Stimulated activated memory B cell treated with anti-CD40 and anti-IgM and Interleukin-4, amounts not matched to agents 10 μg/mL and 1 μg/mL and 100 μg/mL, for 72 hours (primary cell): Measurements from ENCODE around the gene PTPN13.

Experiments
- ATAC-seq: fragments of 150-1000 bp; cut with Tn5 transposase; 2 replicates; pipeline ENCODE4 v1.10.0; 2021
- H3K27ac Mint-ChIP-seq: one replicate; pipeline ENCODE4 v1.8.0; 2022; ENCODE audit warnings: mild to moderate bottlenecking, mixed read lengths
- H3K27me3 Mint-ChIP-seq: one replicate; pipeline ENCODE4 v1.8.0; 2022; ENCODE audit warnings: mixed read lengths
- H3K36me3 Mint-ChIP-seq: one replicate; pipeline ENCODE4 v1.8.0; 2022; ENCODE audit warnings: mixed read lengths
- H3K4me1 Mint-ChIP-seq: one replicate; pipeline ENCODE4 v1.8.0; 2022; ENCODE audit warnings: mixed read lengths
- H3K4me3 Mint-ChIP-seq: one replicate; pipeline ENCODE4 v1.8.0; 2022; ENCODE audit warnings: mild to moderate bottlenecking, moderate library complexity, mixed read lengths
- H3K9me3 Mint-ChIP-seq: one replicate; pipeline ENCODE4 v1.8.0; 2022; ENCODE audit warnings: mixed read lengths

PTPN13 gene

DNA sequence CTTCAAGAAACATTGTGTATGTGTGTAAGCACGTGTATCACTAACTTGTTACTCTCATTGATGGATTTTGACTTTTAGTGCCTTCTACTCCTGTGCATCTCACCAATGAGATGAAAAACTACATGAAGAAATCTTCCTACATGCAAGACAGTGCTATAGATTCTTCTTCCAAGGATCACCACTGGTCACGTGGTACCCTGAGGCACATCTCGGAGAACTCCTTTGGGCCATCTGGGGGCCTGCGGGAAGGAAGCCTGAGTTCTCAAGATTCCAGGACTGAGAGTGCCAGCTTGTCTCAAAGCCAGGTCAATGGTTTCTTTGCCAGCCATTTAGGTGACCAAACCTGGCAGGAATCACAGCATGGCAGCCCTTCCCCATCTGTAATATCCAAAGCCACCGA lies 168.5 kb downstream of the PTPN13 start:
- H3K27ac Mint-ChIP-seq, result no peak overlapping the region
- H3K27me3 Mint-ChIP-seq, result peaks cover 14% of the 10 kb centered on the region
- ATAC-seq, result no peak
- peaks cover 3% of the 10 kb centered on the region for H3K9me3 Mint-ChIP-seq
- no peaks in the 10 kb centered on the region for H3K36me3 Mint-ChIP-seq
- no peak overlapping the region for H3K4me3 Mint-ChIP-seq
- H3K4me1 Mint-ChIP-seq, result no peaks in the 10 kb centered on the region

DNA sequence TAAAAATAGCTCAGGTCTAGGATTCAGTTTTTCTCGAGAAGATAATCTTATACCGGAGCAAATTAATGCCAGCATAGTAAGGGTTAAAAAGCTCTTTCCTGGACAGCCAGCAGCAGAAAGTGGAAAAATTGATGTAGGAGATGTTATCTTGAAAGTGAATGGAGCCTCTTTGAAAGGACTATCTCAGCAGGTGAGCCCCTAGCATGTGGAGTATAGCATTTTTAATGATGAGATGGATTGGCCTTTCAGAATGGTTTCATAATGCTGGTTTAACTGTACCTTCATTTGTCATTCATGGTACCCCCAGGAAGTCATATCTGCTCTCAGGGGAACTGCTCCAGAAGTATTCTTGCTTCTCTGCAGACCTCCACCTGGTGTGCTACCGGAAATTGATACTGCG lies 175.7 kb downstream of the PTPN13 start:
- Mint-ChIP-seq H3K4me1 (no peaks in the 10 kb centered on the region), H3K9me3 (no peaks in the 10 kb centered on the region), H3K27me3 (peaks cover 9% of the 10 kb centered on the region), H3K4me3 (no peak overlapping the region), H3K27ac (no peak overlapping the region), H3K36me3 (no peaks in the 10 kb centered on the region)
- no peak for ATAC-seq

DNA sequence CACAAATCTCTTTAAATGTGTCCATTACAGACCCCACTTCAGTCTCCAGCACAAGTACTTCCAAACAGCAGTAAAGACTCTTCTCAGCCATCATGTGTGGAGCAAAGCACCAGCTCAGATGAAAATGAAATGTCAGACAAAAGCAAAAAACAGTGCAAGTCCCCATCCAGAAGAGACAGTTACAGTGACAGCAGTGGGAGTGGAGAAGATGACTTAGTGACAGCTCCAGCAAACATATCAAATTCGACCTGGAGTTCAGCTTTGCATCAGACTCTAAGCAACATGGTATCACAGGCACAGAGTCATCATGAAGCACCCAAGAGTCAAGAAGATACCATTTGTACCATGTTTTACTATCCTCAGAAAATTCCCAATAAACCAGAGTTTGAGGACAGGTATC lies 177.0 kb downstream of the PTPN13 start:
- no peak for ATAC-seq
- no peak overlapping the region for H3K27ac Mint-ChIP-seq
- H3K4me1 Mint-ChIP-seq, result no peaks in the 10 kb centered on the region
- peaks cover under 1% of the 10 kb centered on the region for H3K9me3 Mint-ChIP-seq
- H3K27me3 Mint-ChIP-seq, result peaks cover 12% of the 10 kb centered on the region
- no peak overlapping the region for H3K4me3 Mint-ChIP-seq
- H3K36me3 Mint-ChIP-seq, result no peaks in the 10 kb centered on the region

DNA sequence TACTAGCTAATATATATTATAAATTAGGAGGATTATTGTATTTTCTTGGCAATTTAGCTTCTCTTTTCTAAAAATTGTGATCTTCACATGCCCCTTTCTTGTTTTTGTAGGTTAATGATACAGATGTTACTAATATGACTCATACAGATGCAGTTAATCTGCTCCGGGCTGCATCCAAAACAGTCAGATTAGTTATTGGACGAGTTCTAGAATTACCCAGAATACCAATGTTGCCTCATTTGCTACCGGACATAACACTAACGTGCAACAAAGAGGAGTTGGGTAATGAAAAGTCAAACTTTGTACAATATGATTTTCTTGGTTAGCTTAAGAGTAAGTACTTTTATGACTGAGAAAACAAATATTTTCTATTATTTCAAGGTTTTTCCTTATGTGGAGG lies 180.9 kb downstream of the PTPN13 start:
- Mint-ChIP-seq H3K27me3 (peaks cover 8% of the 10 kb centered on the region), H3K4me3 (no peak overlapping the region), H3K27ac (no peak overlapping the region), H3K4me1 (no peaks in the 10 kb centered on the region), H3K9me3 (peaks cover 3% of the 10 kb centered on the region), H3K36me3 (no peaks in the 10 kb centered on the region)
- ATAC-seq, result no peak

- no peak overlapping the region for H3K27ac Mint-ChIP-seq
- no peaks in the 10 kb centered on the region for H3K4me1 Mint-ChIP-seq
- H3K36me3 Mint-ChIP-seq, result no peaks in the 10 kb centered on the region
- no peak for ATAC-seq
- H3K27me3 Mint-ChIP-seq, result peaks cover 8% of the 10 kb centered on the region
- no peak overlapping the region for H3K4me3 Mint-ChIP-seq
- H3K9me3 Mint-ChIP-seq, result peaks cover 3% of the 10 kb centered on the region
Measured at GRCh38 chr4:86778175-86778574, 184.1 kb downstream of the PTPN13 start.

DNA sequence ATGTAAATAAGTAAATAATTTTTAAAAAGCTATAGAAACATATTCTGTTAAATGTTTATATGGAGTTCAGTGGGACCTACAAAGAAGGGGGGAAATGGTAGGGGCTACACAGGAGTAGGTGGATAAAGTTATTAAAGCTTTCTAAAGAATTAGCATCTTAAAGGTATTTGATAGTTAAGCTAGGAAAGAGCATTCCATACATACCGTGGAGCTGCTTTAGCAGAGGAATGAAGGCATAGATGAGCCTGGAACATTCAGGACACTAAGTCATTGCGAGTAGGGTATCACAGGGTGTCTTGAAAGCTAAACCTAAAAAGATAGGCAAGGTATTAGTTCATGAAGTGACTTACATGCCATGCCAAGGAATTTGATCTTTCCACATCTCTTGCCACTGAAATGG lies 194.7 kb downstream of the PTPN13 start:
- Mint-ChIP-seq H3K27me3 (peaks cover 6% of the 10 kb centered on the region), H3K4me1 (no peaks in the 10 kb centered on the region), H3K36me3 (no peaks in the 10 kb centered on the region), H3K27ac (no peak overlapping the region), H3K4me3 (no peak overlapping the region), H3K9me3 (peaks cover 6% of the 10 kb centered on the region)
- no peak for ATAC-seq

- ATAC-seq, result no peak
- Mint-ChIP-seq H3K4me1 (no peaks in the 10 kb centered on the region), H3K27me3 (peaks cover 6% of the 10 kb centered on the region), H3K36me3 (no peaks in the 10 kb centered on the region), H3K9me3 (peaks cover 15% of the 10 kb centered on the region), H3K27ac (no peak overlapping the region), H3K4me3 (no peak overlapping the region)
Measured at GRCh38 chr4:86791126-86791525, 197.0 kb downstream of the PTPN13 start.

DNA sequence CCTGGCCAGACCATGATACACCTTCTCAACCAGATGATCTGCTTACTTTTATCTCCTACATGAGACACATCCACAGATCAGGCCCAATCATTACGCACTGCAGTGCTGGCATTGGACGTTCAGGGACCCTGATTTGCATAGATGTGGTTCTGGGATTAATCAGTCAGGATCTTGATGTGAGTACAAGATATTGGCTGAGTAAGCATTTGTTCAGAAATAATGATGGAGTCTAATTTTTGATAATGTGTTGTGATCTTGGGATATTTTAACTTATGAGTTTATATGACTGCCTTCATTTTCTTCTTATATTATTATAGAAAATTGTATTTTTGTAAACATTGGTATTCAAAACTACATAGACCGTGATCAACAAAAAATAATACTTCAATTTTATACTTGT lies 215.7 kb downstream of the PTPN13 start:
- Mint-ChIP-seq H3K4me1 (no peaks in the 10 kb centered on the region), H3K27me3 (no peaks in the 10 kb centered on the region), H3K9me3 (no peaks in the 10 kb centered on the region), H3K4me3 (no peak overlapping the region), H3K36me3 (no peaks in the 10 kb centered on the region), H3K27ac (no peak overlapping the region)
- ATAC-seq, result no peak

DNA sequence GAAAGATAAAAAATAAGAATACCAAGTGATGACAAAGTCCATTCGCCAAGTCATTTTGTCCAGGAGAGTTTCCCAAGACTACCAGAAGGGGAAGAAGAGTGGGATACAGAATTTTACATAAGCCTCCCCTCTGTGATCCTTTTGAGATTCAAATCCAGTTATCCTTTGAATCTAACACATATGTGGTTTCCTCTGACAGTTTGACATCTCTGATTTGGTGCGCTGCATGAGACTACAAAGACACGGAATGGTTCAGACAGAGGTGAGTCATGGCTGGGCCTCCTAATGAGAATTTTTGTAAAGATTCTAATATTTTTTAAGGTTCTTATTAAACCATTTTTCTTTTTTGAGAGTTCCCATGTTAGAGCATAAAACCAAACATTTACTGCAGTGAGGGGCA lies 216.7 kb downstream of the PTPN13 start:
- Mint-ChIP-seq H3K36me3 (no peaks in the 10 kb centered on the region), H3K27me3 (no peaks in the 10 kb centered on the region), H3K4me3 (no peak overlapping the region), H3K9me3 (no peaks in the 10 kb centered on the region), H3K4me1 (no peaks in the 10 kb centered on the region), H3K27ac (no peak overlapping the region)
- no peak for ATAC-seq

DNA sequence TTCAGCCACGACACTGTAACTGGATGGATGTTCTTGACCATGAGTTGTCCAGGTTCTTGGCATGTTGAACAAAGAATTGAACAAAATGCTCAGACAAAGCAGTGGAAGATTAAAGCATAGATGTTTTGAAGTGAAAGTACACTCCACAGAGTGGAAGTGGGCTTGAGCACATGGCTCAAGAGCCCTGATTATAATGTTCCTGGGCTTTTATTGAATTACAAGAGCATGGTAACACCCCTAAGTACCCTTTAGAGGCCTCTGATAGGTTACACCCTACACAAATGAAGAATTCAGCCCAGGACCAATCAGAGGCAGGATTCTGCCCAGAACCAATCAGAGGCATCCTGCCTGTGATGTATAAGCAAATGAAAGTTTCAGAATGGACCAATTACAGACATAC lies 221.5 kb downstream of the PTPN13 start:
- no peaks in the 10 kb centered on the region for H3K36me3 Mint-ChIP-seq

DNA sequence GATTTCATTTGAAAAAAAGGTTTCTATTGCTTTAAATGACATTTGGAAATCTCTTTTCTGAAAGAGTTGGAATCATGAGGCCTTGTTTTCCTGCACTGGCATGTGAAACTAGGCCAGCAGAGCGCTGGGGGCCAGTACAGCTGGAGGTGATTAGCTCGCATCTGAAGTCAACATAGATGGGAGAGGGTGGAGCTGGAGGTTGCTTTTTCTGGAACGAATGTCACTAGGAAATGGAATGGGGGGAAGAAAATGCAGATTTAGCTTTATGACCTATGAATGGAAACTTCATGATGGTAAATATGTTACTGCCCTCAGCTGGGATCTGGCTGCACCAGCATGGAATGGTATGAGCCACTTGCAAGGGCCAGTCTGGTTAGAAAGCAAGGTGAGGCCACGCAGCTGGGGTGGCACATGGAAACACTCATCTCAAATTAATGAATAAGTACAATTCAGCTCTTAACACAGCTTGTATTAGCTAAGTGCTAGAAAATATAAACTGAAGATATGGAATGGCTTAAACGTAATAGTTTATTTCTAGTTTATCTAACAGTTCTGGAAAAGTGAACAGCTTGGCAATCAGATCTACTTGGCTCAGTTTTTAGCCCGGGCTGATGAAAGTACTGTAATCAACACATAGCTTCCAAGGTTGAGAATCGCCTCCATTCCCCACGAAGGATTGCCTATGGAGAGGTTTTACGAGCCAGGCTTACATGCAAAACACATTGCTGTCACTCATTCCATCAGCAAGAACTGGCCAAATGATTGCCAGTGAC lies 222.6 kb downstream of the PTPN13 start:
- no peaks in the 10 kb centered on the region for H3K9me3 Mint-ChIP-seq
- no peaks in the 10 kb centered on the region for H3K36me3 Mint-ChIP-seq
- no peak overlapping the region for H3K27ac Mint-ChIP-seq
- H3K27me3 Mint-ChIP-seq, result no peaks in the 10 kb centered on the region
- ATAC-seq, result no peak
- no peak overlapping the region for H3K4me3 Mint-ChIP-seq
- no peaks in the 10 kb centered on the region for H3K4me1 Mint-ChIP-seq

More for the DNA sequence above, 221.5 kb downstream of the PTPN13 start:
- Mint-ChIP-seq H3K27me3 (no peaks in the 10 kb centered on the region), H3K27ac (no peak overlapping the region), H3K9me3 (no peaks in the 10 kb centered on the region), H3K4me1 (no peaks in the 10 kb centered on the region), H3K4me3 (no peak overlapping the region)
- ATAC-seq, result no peak

- no peak overlapping the region for H3K4me3 Mint-ChIP-seq
- ATAC-seq, result no peak
- no peaks in the 10 kb centered on the region for H3K27me3 Mint-ChIP-seq
- no peaks in the 10 kb centered on the region for H3K4me1 Mint-ChIP-seq
- no peaks in the 10 kb centered on the region for H3K36me3 Mint-ChIP-seq
- no peak overlapping the region for H3K27ac Mint-ChIP-seq
- no peaks in the 10 kb centered on the region for H3K9me3 Mint-ChIP-seq
Measured at GRCh38 chr4:86818211-86818610, 224.1 kb downstream of the PTPN13 start.

GRCh38 chr4:86818841-86819240 lies 224.7 kb downstream of the PTPN13 start:
- no peaks in the 10 kb centered on the region for H3K27me3 Mint-ChIP-seq
- no peak overlapping the region for H3K27ac Mint-ChIP-seq
- no peaks in the 10 kb centered on the region for H3K4me1 Mint-ChIP-seq
- H3K36me3 Mint-ChIP-seq, result no peaks in the 10 kb centered on the region
- H3K9me3 Mint-ChIP-seq, result no peaks in the 10 kb centered on the region
- ATAC-seq, result no peak
- no peak overlapping the region for H3K4me3 Mint-ChIP-seq

GRCh38 chr4:86819561-86819960 lies 225.4 kb downstream of the PTPN13 start:
- Mint-ChIP-seq H3K36me3 (no peaks in the 10 kb centered on the region), H3K27ac (no peak overlapping the region), H3K27me3 (no peaks in the 10 kb centered on the region), H3K9me3 (no peaks in the 10 kb centered on the region), H3K4me1 (no peaks in the 10 kb centered on the region), H3K4me3 (no peak overlapping the region)
- no peak for ATAC-seq

GRCh38 chr4:86821151-86821550 lies 227.0 kb downstream of the PTPN13 start:
- H3K27me3 Mint-ChIP-seq, result no peaks in the 10 kb centered on the region
- H3K36me3 Mint-ChIP-seq, result no peaks in the 10 kb centered on the region
- H3K27ac Mint-ChIP-seq, result no peak overlapping the region
- no peaks in the 10 kb centered on the region for H3K4me1 Mint-ChIP-seq
- H3K9me3 Mint-ChIP-seq, result no peaks in the 10 kb centered on the region
- no peak for ATAC-seq
- no peak overlapping the region for H3K4me3 Mint-ChIP-seq

GRCh38 chr4:86822136-86822535 lies 228.0 kb downstream of the PTPN13 start:
- H3K27me3 Mint-ChIP-seq, result no peaks in the 10 kb centered on the region
- H3K4me3 Mint-ChIP-seq, result no peak overlapping the region
- H3K4me1 Mint-ChIP-seq, result no peaks in the 10 kb centered on the region
- no peak for ATAC-seq
- no peak overlapping the region for H3K27ac Mint-ChIP-seq
- no peaks in the 10 kb centered on the region for H3K9me3 Mint-ChIP-seq
- no peaks in the 10 kb centered on the region for H3K36me3 Mint-ChIP-seq
